Neural cell (in vitro differentiated cells): ENCODE measurements around the gene MYRF.

Experiments
- EP300 ChIP-seq: fragments of 450-650 bp; conservative IDR thresholded peaks from 2 replicates; pipeline ENCODE4 v1.6.1; 2014; ENCODE audit warnings: antibody characterized with exemption, mild to moderate bottlenecking, moderate library complexity; ENCODE audit not compliant: poor library complexity, severe bottlenecking
- EZH2 ChIP-seq: fragments of 200-600, 300-800 bp; shearing (Covaris generic), sonication (generic); IDR thresholded peaks from 2 replicates; pipeline ENCODE4 v1.6.1; 2014; ENCODE audit warnings: antibody characterized with exemption, low read length, borderline replicate concordance, mild to moderate bottlenecking; ENCODE audit not compliant: insufficient read depth, poor library complexity, severe bottlenecking
- TF ChIP-seq, protein P1 (sequence below): fragments of 450-650 bp; IDR thresholded peaks from 2 replicates; pipeline ENCODE4 v1.5.1; 2014; ENCODE audit warnings: antibody characterized with exemption, mild to moderate bottlenecking, moderate library complexity; ENCODE audit not compliant: poor library complexity, severe bottlenecking

DNA sequence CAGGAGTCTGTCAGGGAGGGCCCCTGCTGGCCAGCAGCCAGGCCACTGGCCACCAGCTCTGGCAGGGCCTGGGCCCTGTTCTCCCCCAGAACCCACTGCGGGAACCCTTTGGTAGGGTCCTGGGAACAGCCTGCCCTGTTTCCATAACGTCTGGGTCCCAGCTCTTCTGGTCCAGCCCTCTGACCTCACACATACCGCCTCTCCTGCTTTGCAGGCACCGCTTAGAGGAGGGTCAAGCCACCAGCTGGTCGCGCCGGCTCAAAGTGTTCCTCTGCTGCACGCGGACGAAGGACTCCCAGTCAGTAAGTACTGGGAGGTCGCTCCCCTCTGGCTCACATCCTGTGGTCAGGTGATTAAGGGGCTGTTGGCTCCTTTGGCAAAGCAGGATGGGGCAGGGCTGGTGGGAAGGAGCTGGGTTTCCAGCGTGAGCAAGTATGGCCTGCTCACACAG, 26.6 kb upstream of the MYRF start:
- no peak for TF ChIP-seq EZH2
- TF ChIP-seq, protein P1, sequence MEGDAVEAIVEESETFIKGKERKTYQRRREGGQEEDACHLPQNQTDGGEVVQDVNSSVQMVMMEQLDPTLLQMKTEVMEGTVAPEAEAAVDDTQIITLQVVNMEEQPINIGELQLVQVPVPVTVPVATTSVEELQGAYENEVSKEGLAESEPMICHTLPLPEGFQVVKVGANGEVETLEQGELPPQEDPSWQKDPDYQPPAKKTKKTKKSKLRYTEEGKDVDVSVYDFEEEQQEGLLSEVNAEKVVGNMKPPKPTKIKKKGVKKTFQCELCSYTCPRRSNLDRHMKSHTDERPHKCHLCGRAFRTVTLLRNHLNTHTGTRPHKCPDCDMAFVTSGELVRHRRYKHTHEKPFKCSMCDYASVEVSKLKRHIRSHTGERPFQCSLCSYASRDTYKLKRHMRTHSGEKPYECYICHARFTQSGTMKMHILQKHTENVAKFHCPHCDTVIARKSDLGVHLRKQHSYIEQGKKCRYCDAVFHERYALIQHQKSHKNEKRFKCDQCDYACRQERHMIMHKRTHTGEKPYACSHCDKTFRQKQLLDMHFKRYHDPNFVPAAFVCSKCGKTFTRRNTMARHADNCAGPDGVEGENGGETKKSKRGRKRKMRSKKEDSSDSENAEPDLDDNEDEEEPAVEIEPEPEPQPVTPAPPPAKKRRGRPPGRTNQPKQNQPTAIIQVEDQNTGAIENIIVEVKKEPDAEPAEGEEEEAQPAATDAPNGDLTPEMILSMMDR, result no peak
- no peak for TF ChIP-seq EP300
